Adrenal gland (tissue), 5 donors: ENCODE results near the gene SUFU.

Experiments
- CTCF ChIP-seq, 6 experiments: fragments of 450-650 bp in 4 of 6; fragments of 200-600 bp in 2 of 6; sonication (generic) in 1 of 6; IDR thresholded peaks; 1 replicate in 5 of 6; 2 replicates in 1 of 6; pipeline versions ENCODE4 v1.5.1 to v1.8.0; 2016 to 2021; ENCODE audit warnings: antibody characterized with exemption in 6 of 6, mild to moderate bottlenecking in 2 of 6, moderate library complexity in 1 of 6
- POLR2A ChIP-seq, 2 donors: fragments of 450-650 bp; IDR thresholded peaks; one replicate each; pipeline ENCODE4 v1.6.1; 2017; ENCODE audit warnings: antibody characterized with exemption in 2 of 2, mild to moderate bottlenecking in 2 of 2, moderate library complexity in 1 of 2
- donor health status: DM: no; HTN: no; CAD: no.

DNA sequence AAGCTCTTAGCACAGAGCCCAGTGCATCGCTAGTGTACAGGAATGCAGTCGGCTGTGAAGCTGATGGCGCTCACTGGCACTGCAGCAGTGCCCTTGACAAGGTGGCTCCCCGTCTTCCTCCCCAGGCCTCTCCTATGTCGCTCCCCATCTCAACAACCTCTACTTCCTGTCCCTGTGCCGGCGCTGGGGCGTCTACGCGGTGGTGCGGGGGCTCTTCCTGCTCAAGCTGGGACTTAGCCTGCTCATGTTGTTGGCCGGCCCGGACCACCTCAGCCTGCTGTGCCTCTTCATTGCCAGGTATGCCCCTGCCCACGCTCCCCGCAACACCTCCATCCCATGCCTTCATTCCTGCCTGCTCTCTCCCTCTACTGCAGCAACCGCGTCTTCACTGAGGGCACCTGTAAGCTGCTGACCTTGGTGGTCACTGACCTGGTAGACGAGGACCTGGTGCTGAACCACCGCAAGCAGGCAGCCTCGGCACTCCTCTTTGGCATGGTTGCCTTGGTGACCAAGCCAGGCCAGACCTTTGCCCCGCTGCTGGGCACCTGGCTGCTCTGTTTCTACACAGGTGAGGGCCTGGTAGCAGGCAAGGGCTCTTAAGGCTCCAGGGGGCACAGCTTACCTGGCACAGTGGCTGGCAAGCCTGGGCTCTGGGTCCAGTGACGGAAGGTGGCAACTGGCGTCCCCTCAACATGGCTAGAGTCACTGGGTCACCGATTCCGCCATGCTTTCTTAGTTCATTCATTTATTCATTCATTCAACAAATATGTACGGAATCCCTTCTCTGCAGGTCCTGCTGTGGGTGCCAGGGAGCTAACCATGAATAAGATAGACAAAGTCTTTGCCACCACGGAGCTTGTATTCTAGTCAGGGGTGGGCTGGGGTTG lies 30.1 kb upstream of the SUFU start:
- no peak for TF ChIP-seq POLR2A (IDR thresholded peaks at IDR 0.05)
- TF ChIP-seq CTCF (IDR thresholded peaks at IDR 0.05) = no peak
